Ovary (tissue), 9 donors: ENCODE measurements around the gene GSTM1. TPM values are rescaled to one million over a fixed set of nuclear protein-coding genes. Genes with fewer than 3 reads are reported as not detected.

ENCODE experiments used
- DNase-seq, 5 donors: peaks; one replicate each; pipeline ENCODE4 v3.0.0-alpha.2; 2019 to 2020
- H3K27ac ChIP-seq, 2 donors: fragments of 200-600 bp; one replicate each; pipeline versions ENCODE4 v1.5.1 to v1.8.0; 2019 to 2022
- H3K27me3 ChIP-seq: fragments of 200-600 bp; one replicate; pipeline ENCODE4 v1.8.0; 2022
- H3K36me3 ChIP-seq: fragments of 200-600 bp; sonication (generic); one replicate; pipeline ENCODE4 v1.5.1; 2019
- H3K4me1 ChIP-seq: one replicate; pipeline ENCODE4 v1.8.1; 2013; ENCODE audit warnings: mild to moderate bottlenecking, moderate library complexity; ENCODE audit not compliant: insufficient read depth
- H3K4me3 ChIP-seq: fragments of 200-600 bp; sonication (generic); one replicate; pipeline ENCODE4 v1.5.1; 2017
- H3K9me3 ChIP-seq, 2 donors: fragments of 200-600 bp in 1 of 2; sonication (generic) in 1 of 2; one replicate each; pipeline versions ENCODE4 v1.5.1 to v1.8.1; 2013 to 2019; ENCODE audit warnings: mild to moderate bottlenecking in 1 of 2, moderate library complexity in 1 of 2
- CTCF ChIP-seq, 3 donors: fragments of 450-650 bp in 2 of 3; fragments of 200-600 bp in 1 of 3; IDR thresholded peaks; one replicate each; pipeline versions ENCODE4 v1.5.1 to v1.8.0; 2016 to 2022; ENCODE audit warnings: antibody characterized with exemption in 3 of 3, mild to moderate bottlenecking in 1 of 3
- EP300 ChIP-seq: sonication (generic); formaldehyde crosslinking; IDR thresholded peaks from one replicate; pipeline ENCODE4 v1.6.1; 2017; ENCODE audit warnings: antibody characterized with exemption
- POLR2A ChIP-seq: fragments of 450-650 bp; IDR thresholded peaks from one replicate; pipeline ENCODE4 v1.6.1; 2017; ENCODE audit warnings: antibody characterized with exemption, mild to moderate bottlenecking, moderate library complexity
- WGBS, 3 donors: extraction: QIAGEN DNeasy Blood & Tissue Kit in 1 of 3; methylation state at CpG; one replicate each; pipeline versions ENCODE4 v1.1.5 to v1.1.7; 2013 to 2017; 5-methylcytosine and 5-hydroxymethylcytosine counted together
- intact Hi-C, 4 donors: fragments of 100-400 bp; cut with DNase I; formaldehyde crosslinking; loops; one replicate each; pipeline versions ENCODE4 v1.11.0 to v1.15.1; 2022 to 2023
- polyA plus RNA-seq, 2 donors: library from polyadenylated mRNA; stranded (reverse); fragments of 200-250 nt in 1 of 2; fragments of 350-450 nt in 1 of 2; fragmentation: Illumina TruSeq in 1 of 2; extraction: RNeasy Lipid Tissue Mini Kit (QIAGEN cat#74804) in 1 of 2; gene quantifications; one replicate each; pipeline ENCODE4 v1.2.3, GENCODE V29; 2013 to 2014
- total RNA-seq, 7 donors: library from RNA; depleted of rRNA in 2 of 7; stranded (reverse); fragments of >200 nt in 2 of 7; fragmentation: NEBNext Ultra II Directional in 3 of 7; extraction: Animal tissue kit (Norgen Biotek cat#: 25700) in 3 of 7; gene quantifications; one replicate each; pipeline versions ENCODE4 v1.1.0 to v1.2.4, GENCODE V29; 2016 to 2023
- donor health status: DM: no; HTN: no; CAD: no; lungs with moderate emphysema.
- donor health status: DM: no; HTN: no; CAD: no.
- donor health status: Bipolar disorder and iron deficiency.
- donor health status: DM: yes; HTN: yes; CAD: no.
- donor health status: DM: no; HTN: no; CAD: no.
- donor health status: DM: yes; HTN: yes; CAD: no.

The GSTM1 gene
- total and polyA plus RNA-seq, 9 donors, result 0.32 to 482 (median 181) TPM; not detected in 3

GRCh38 chr1:109733236-109733870 lies 45.7 kb downstream of the GSTM1 start:
- Histone ChIP-seq H3K27ac (no peak overlapping the region), H3K9me3 (no peaks in the 10 kb centered on the region), H3K4me3 (no peak overlapping the region), H3K27me3 (no peaks in the 10 kb centered on the region), H3K36me3 (no peaks in the 10 kb centered on the region), H3K4me1 (no peaks in the 10 kb centered on the region)
- WGBS, 3 donors, result 89 to 96% (median 91%) methylated on average over 4 of the region's 4 CpGs
- intact Hi-C loops, result no loop called here
- TF ChIP-seq CTCF (IDR thresholded peaks at IDR 0.05) (no peak), POLR2A (no peak), EP300 (no peak)
- no peak for DNase-seq

- TF ChIP-seq POLR2A, result peak; percentile 99
- peak in 1 of 3 donors; percentile 8 for TF ChIP-seq CTCF (IDR thresholded peaks at IDR 0.05)
- no peak for TF ChIP-seq EP300
- Histone ChIP-seq H3K27me3 (no peaks in the 10 kb centered on the region), H3K27ac (peak overlapping the region; percentile 31 to 82), H3K4me1 (peaks cover 3% of the 10 kb centered on the region), H3K36me3 (no peaks in the 10 kb centered on the region), H3K9me3 (no peaks in the 10 kb centered on the region), H3K4me3 (peak overlapping the region; percentile 79)
- 0 to 2% (median 1%) methylated on average over 53 to 86 of the region's 86 CpGs for WGBS, 3 donors
- DNase-seq, result peak; percentile 86 to 93 (median 92)
- intact Hi-C loops, result no loop called here
Measured at GRCh38 chr1:109739738-109740614, 52.4 kb downstream of the GSTM1 start.

GRCh38 chr1:109740615-109741373 lies 53.2 kb downstream of the GSTM1 start, which contains the start of gene GSTM3:
GSTM3 (minus strand) TSS chr1:109741038; CDS start chr1:109740287, 751 bp downstream.
- peak within 1 kb of the TSS; percentile 31 to 82 for H3K27ac ChIP-seq
- 6 to 12% (median 7%) methylated on average over 10 of the region's 10 CpGs for WGBS, 3 donors
- H3K4me1 ChIP-seq, result peaks cover 3% of the 10 kb centered on the region
- intact Hi-C loops, result no loop called here
- no peaks in the 10 kb centered on the region for H3K9me3 ChIP-seq
- no peaks in the 10 kb centered on the region for H3K27me3 ChIP-seq
- no peaks in the 10 kb centered on the region for H3K36me3 ChIP-seq
- peak within 1 kb of the TSS; percentile 79 for H3K4me3 ChIP-seq
- DNase-seq, result no peak
- TF ChIP-seq CTCF (IDR thresholded peaks at IDR 0.05) (no peak), POLR2A (no peak), EP300 (no peak)

Other genes with a start within 250 kb of the GSTM1 start
- 1 to 10 TPM in 6 of 7 donors, under 1 TPM in 1; 0.31 to 4.4 (median 2.4) TPM for gene SYPL2, start 221.3 kb upstream of the GSTM1 start, total RNA-seq
- gene SYPL2, start 221.3 kb upstream of the GSTM1 start, polyA plus RNA-seq, result 1 to 10 TPM in 1 of 2 donors, under 1 TPM in 1; 0.81 to 5.1 TPM
- gene ATXN7L2, start 203.9 kb upstream of the GSTM1 start, total RNA-seq, result 1 to 10 TPM; 3.6 to 8.8 (median 6.7) TPM
- 1 to 10 TPM in 1 of 2 donors, under 1 TPM in 1; 0.98 to 6.5 TPM for gene ATXN7L2, start 203.9 kb upstream of the GSTM1 start, polyA plus RNA-seq
- 10 to 100 TPM in 2 of 7 donors, 1 to 10 TPM in 5; 3.8 to 11.7 (median 9.3) TPM for gene CYB561D1, start 193.7 kb upstream of the GSTM1 start, total RNA-seq
- gene CYB561D1, start 193.7 kb upstream of the GSTM1 start, polyA plus RNA-seq, result 10 to 100 TPM in 1 of 2 donors, 1 to 10 TPM in 1; 4.8 to 10.3 TPM
- gene AMIGO1, start 178.1 kb upstream of the GSTM1 start, total RNA-seq, result 10 to 100 TPM in 5 of 7 donors, 1 to 10 TPM in 2; 7.4 to 16.1 (median 10.8) TPM
- 10 to 100 TPM in 1 of 2 donors, 1 to 10 TPM in 1; 6.3 to 18.0 TPM for gene AMIGO1, start 178.1 kb upstream of the GSTM1 start, polyA plus RNA-seq
- gene GPR61, start 147.9 kb upstream of the GSTM1 start, total RNA-seq, result not detected
- under 1 TPM in 1 of 2 donors, not detected in 1; 0.25 TPM for gene GPR61, start 147.9 kb upstream of the GSTM1 start, polyA plus RNA-seq
- gene GNAI3, start 139.2 kb upstream of the GSTM1 start, total RNA-seq, result 1 to 10 TPM; 3.3 to 6.2 (median 4.8) TPM
- 1 to 10 TPM; 3.0 to 4.9 TPM for gene GNAI3, start 139.2 kb upstream of the GSTM1 start, polyA plus RNA-seq
- not detected for gene GNAT2, start 68.2 kb upstream of the GSTM1 start, total RNA-seq
- not detected for gene GNAT2, start 68.2 kb upstream of the GSTM1 start, polyA plus RNA-seq
- 10 to 100 TPM; 40.5 to 86.0 (median 64.8) TPM for gene AMPD2, start 68.0 kb upstream of the GSTM1 start, total RNA-seq
- gene AMPD2, start 68.0 kb upstream of the GSTM1 start, polyA plus RNA-seq, result 10 to 100 TPM; 19.4 to 25.7 TPM
- 10 to 100 TPM; 23.0 to 91.8 (median 47.2) TPM for gene GSTM4, start 31.7 kb upstream of the GSTM1 start, total RNA-seq
- gene GSTM4, start 31.7 kb upstream of the GSTM1 start, polyA plus RNA-seq, result 100 to 1,000 TPM in 1 of 2 donors, 10 to 100 TPM in 1; 43.3 to 116 TPM
- 100 to 1,000 TPM; 101 to 318 (median 195) TPM for gene GSTM2, start 19.8 kb upstream of the GSTM1 start, total RNA-seq
- 100 to 1,000 TPM; 202 to 209 TPM for gene GSTM2, start 19.8 kb upstream of the GSTM1 start, polyA plus RNA-seq
- 100 to 1,000 TPM in 3 of 7 donors, 10 to 100 TPM in 4; 18.8 to 183 (median 95.8) TPM for gene GSTM5, start 24.4 kb downstream of the GSTM1 start, total RNA-seq
- 100 to 1,000 TPM; 101 to 259 TPM for gene GSTM5, start 24.4 kb downstream of the GSTM1 start, polyA plus RNA-seq
- gene GSTM3, start 53.2 kb downstream of the GSTM1 start, total RNA-seq, result 100 to 1,000 TPM in 5 of 7 donors, 10 to 100 TPM in 2; 75.8 to 278 (median 135) TPM
- gene GSTM3, start 53.2 kb downstream of the GSTM1 start, polyA plus RNA-seq, result 100 to 1,000 TPM; 229 to 234 TPM
- 1 to 10 TPM in 1 of 7 donors, under 1 TPM in 5, not detected in 1; 0.23 to 1.9 (median 0.56) TPM for gene EPS8L3, start 76.1 kb downstream of the GSTM1 start, total RNA-seq
- under 1 TPM in 1 of 2 donors, not detected in 1; 0.05 TPM for gene EPS8L3, start 76.1 kb downstream of the GSTM1 start, polyA plus RNA-seq
- gene CSF1, start 223.0 kb downstream of the GSTM1 start, total RNA-seq, result 10 to 100 TPM; 24.2 to 57.6 (median 44.3) TPM
- gene CSF1, start 223.0 kb downstream of the GSTM1 start, polyA plus RNA-seq, result 10 to 100 TPM; 13.1 to 48.6 TPM